HL-60 (cell line): ENCODE data around the gene RARA.
A peak's percentile ranks its signal among the peaks of the same experiment; 100 is the strongest.

Experiments used
- DNase-seq, 2 experiments: peaks; one replicate each; pipeline ENCODE4 v3.0.0-alpha.2; 2010 to 2020; ENCODE audit warnings: low read depth in 1 of 2, low spot score in 1 of 2
- H3K27ac ChIP-seq: fragments of 250-450 bp; sonication (Bioruptor Pico); replicated peaks from 2 replicates; pipeline ENCODE4 v1.5.1; 2020; ENCODE audit warnings: mild to moderate bottlenecking, moderate library complexity
- H3K27me3 ChIP-seq: fragments of 250-450 bp; sonication (Bioruptor Pico); 2 replicates; pipeline ENCODE4 v1.5.1; 2021; ENCODE audit warnings: mild to moderate bottlenecking, moderate library complexity; ENCODE audit not compliant: insufficient read depth, poor library complexity, severe bottlenecking
- H3K4me3 ChIP-seq: replicated peaks from 2 replicates; pipeline ENCODE4 v1.5.1; 2011; ENCODE audit warnings: mild to moderate bottlenecking, control low read depth, low read length; ENCODE audit not compliant: insufficient read depth
- CTCF ChIP-seq: IDR thresholded peaks from one replicate; pipeline ENCODE4 v1.5.1; 2011; ENCODE audit warnings: low read length, control low read depth, inconsistent platforms; ENCODE audit not compliant: insufficient read depth
- GABPA ChIP-seq: IDR thresholded peaks from 2 replicates; pipeline ENCODE4 v1.6.1; 2012; ENCODE audit warnings: low read depth
- POLR2AphosphoS5 ChIP-seq: IDR thresholded peaks from 2 replicates; pipeline ENCODE4 v1.6.1; 2012; ENCODE audit warnings: low read depth
- SPI1 ChIP-seq: IDR thresholded peaks from 2 replicates; pipeline ENCODE4 v1.6.1; 2012; ENCODE audit warnings: low read depth, mild to moderate bottlenecking, borderline replicate concordance
- TF ChIP-seq, protein P1 (sequence below): IDR thresholded peaks from 2 replicates; pipeline ENCODE4 v1.6.1; 2012; ENCODE audit warnings: low read depth; ENCODE audit not compliant: insufficient replicate concordance

The RARA gene

GRCh38 chr17:40315206-40315605 lies 6.2 kb downstream of the RARA start:
- TF ChIP-seq, protein P1, sequence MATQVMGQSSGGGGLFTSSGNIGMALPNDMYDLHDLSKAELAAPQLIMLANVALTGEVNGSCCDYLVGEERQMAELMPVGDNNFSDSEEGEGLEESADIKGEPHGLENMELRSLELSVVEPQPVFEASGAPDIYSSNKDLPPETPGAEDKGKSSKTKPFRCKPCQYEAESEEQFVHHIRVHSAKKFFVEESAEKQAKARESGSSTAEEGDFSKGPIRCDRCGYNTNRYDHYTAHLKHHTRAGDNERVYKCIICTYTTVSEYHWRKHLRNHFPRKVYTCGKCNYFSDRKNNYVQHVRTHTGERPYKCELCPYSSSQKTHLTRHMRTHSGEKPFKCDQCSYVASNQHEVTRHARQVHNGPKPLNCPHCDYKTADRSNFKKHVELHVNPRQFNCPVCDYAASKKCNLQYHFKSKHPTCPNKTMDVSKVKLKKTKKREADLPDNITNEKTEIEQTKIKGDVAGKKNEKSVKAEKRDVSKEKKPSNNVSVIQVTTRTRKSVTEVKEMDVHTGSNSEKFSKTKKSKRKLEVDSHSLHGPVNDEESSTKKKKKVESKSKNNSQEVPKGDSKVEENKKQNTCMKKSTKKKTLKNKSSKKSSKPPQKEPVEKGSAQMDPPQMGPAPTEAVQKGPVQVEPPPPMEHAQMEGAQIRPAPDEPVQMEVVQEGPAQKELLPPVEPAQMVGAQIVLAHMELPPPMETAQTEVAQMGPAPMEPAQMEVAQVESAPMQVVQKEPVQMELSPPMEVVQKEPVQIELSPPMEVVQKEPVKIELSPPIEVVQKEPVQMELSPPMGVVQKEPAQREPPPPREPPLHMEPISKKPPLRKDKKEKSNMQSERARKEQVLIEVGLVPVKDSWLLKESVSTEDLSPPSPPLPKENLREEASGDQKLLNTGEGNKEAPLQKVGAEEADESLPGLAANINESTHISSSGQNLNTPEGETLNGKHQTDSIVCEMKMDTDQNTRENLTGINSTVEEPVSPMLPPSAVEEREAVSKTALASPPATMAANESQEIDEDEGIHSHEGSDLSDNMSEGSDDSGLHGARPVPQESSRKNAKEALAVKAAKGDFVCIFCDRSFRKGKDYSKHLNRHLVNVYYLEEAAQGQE: no peak
- no peak for TF ChIP-seq SPI1
- TF ChIP-seq POLR2AphosphoS5: no peak
- no peak for TF ChIP-seq GABPA
- TF ChIP-seq CTCF: no peak
- DNase-seq: no peak
- Histone ChIP-seq H3K27ac (no peak overlapping the region), H3K27me3 (no peaks in the 10 kb centered on the region), H3K4me3 (no peak overlapping the region)

DNA sequence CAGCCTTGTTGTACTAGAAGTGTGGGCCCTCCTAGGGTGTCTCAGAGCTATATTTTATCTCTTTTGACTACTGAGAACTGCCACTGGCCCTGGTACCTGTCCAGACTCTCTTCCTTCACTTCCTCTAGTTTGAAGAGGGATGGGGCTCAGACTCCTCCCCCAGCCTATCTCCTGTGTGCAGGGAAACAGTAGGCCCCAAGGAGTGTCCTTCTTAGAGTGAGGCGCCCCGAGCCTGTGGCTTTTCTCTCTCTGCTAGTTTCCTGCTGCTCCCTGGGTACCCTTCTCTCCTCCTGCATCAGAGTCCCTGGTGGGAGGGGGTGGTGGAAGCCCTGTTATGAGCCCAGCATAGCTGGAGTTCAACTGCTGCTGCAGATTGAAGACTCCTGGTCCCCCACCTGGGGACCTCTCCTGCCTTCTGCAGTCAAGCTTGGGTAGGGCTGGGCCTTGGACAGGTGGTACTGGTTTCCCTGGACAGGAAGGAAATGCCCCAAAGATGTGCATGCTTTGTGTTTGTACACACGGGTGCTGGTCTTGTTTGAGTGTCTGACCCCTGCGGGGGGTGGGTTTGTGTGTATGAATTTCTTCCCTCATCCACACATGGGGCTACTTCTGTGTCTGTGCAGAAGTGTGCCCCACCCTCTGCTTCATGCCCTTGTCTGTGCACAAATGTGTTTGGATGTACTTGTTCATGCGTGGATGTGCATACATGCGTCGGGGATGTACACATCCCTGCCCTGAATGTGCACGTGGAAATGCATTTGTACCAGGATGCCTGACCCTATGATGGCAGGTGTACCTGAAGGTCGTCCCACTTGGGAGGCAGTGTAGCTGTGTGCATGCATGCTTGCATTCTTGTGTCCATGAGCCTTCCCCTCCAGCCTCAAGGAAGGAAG lies 6.9 kb downstream of the RARA start:
- no peaks in the 10 kb centered on the region for H3K27me3 ChIP-seq
- no peak overlapping the region for H3K4me3 ChIP-seq
- no peak overlapping the region for H3K27ac ChIP-seq
- DNase-seq: peak in 1 of 2 experiments; percentile 67
- TF ChIP-seq SPI1: peak; percentile 27; the same call in 1 of the 2 replicates
- TF ChIP-seq, protein P1: no peak

- no peak for DNase-seq
- no peak overlapping the region for H3K27ac ChIP-seq
- no peak overlapping the region for H3K4me3 ChIP-seq
- TF ChIP-seq GABPA (no peak), SPI1 (peak; percentile 38; the same call in 1 of the 2 replicates), POLR2AphosphoS5 (no peak)
- H3K27me3 ChIP-seq: no peaks in the 10 kb centered on the region
Observed at GRCh38 chr17:40316571-40317344, 7.8 kb downstream of the RARA start.

- H3K27me3 ChIP-seq: no peaks in the 10 kb centered on the region
- no peak for TF ChIP-seq POLR2AphosphoS5
- TF ChIP-seq CTCF: peak; percentile 41
- no peak for TF ChIP-seq GABPA
- TF ChIP-seq, protein P1: no peak
- TF ChIP-seq SPI1: no peak
- H3K27ac ChIP-seq: peak overlapping the region; percentile 91
- peak in 1 of 2 experiments; percentile 58 for DNase-seq
- H3K4me3 ChIP-seq: peak overlapping the region; percentile 91
Observed at GRCh38 chr17:40317345-40317873, 8.4 kb downstream of the RARA start.
